ENCODE measurements around the gene ELF5. TPM values are rescaled to one million over a fixed set of nuclear protein-coding genes. Genes with fewer than 3 reads are reported as not detected.

ELF5 gene
- total RNA-seq, 1 donor from 2014 or later: not detected

- intact Hi-C loops (cut with micrococcal nuclease): no loop called here
These were observed 54.0 kb downstream of the ELF5 start for GRCh38 chr11:34459507-34460162.

GRCh38 chr11:34458525-34458924 is 55.1 kb downstream of the ELF5 start:
- intact Hi-C loops (cut with micrococcal nuclease): no loop called here

GRCh38 chr11:34457607-34458006 is 56.0 kb downstream of the ELF5 start:
- intact Hi-C loops (cut with micrococcal nuclease): no loop called here

GRCh38 chr11:34454308-34455032 is 59.1 kb downstream of the ELF5 start:
- intact Hi-C loops (cut with micrococcal nuclease): no loop called here

- intact Hi-C loops (cut with micrococcal nuclease): no loop called here
These were observed 62.5 kb downstream of the ELF5 start for GRCh38 chr11:34451053-34451452.

GRCh38 chr11:34449013-34449412 is 64.6 kb downstream of the ELF5 start:
- intact Hi-C loops (cut with micrococcal nuclease): no loop called here

- intact Hi-C loops (cut with micrococcal nuclease): no loop called here
These were observed 65.2 kb downstream of the ELF5 start for GRCh38 chr11:34448223-34448994.

- intact Hi-C loops (cut with micrococcal nuclease): no loop called here
These were observed 66.5 kb downstream of the ELF5 start for GRCh38 chr11:34447044-34447443.

- intact Hi-C loops (cut with micrococcal nuclease): no loop called here
These were observed 67.2 kb downstream of the ELF5 start for GRCh38 chr11:34446386-34446785.

GRCh38 chr11:34445956-34446355 is 67.6 kb downstream of the ELF5 start:
- intact Hi-C loops (cut with micrococcal nuclease): no loop called here

GRCh38 chr11:34444428-34444827 is 69.2 kb downstream of the ELF5 start:
- intact Hi-C loops (cut with micrococcal nuclease): no loop called here

- intact Hi-C loops (cut with micrococcal nuclease): no loop called here
These were observed 70.5 kb downstream of the ELF5 start for GRCh38 chr11:34443136-34443535.

GRCh38 chr11:34441814-34442213 is 71.8 kb downstream of the ELF5 start:
- intact Hi-C loops (cut with micrococcal nuclease): no loop called here

GRCh38 chr11:34439610-34440198 is 73.9 kb downstream of the ELF5 start:
- intact Hi-C loops (cut with micrococcal nuclease): loop anchor here (2.0 to 10.0 kb wide), 7 partner anchors 213 to 1857 kb away; partner anchors contain the start of genes CSTF3, EIF3M, HIPK3 and QSER1

- intact Hi-C loops (cut with micrococcal nuclease): loop anchor here (1.0 to 10.0 kb wide), 20 partner anchors 29 to 1856 kb away; partner anchors contain the start of genes ABTB2, APIP, C11orf91 and CAPRIN1
These were observed 74.8 kb downstream of the ELF5 start, which contains the start of gene CAT for GRCh38 chr11:34438529-34439507. Gene CAT (plus strand): TSS chr11:34438934. CDS start chr11:34439014, 80 bp downstream.

- intact Hi-C loops (cut with micrococcal nuclease): loop anchor here (1.0 to 10.0 kb wide), 20 partner anchors 31 to 1855 kb away; partner anchors contain the start of genes ABTB2, APIP, C11orf91 and CAPRIN1
These were observed 76.1 kb downstream of the ELF5 start for GRCh38 chr11:34437224-34438125.

- intact Hi-C loops (cut with micrococcal nuclease): loop anchor here (10.0 kb wide), 2 partner anchors 741 to 1539 kb away; partner anchors contain the start of gene QSER1
These were observed 79.7 kb downstream of the ELF5 start for GRCh38 chr11:34433899-34434298.

GRCh38 chr11:34432822-34433221 is 80.8 kb downstream of the ELF5 start:
- intact Hi-C loops (cut with micrococcal nuclease): loop anchor here (10.0 kb wide), 2 partner anchors 742 to 1538 kb away; partner anchors contain the start of gene QSER1

- intact Hi-C loops (cut with micrococcal nuclease): loop anchor here (10.0 kb wide), 2 partner anchors 743 to 1537 kb away; partner anchors contain the start of gene QSER1
These were observed 81.6 kb downstream of the ELF5 start for GRCh38 chr11:34431979-34432378.

All from T-helper 1 cell treated with Interleukin-12 subunit alpha and Interleukin-12 subunit beta and Interleukin-4 antibody, amounts not matched to agents 30 ng/mL and 1 ng/mL, for 36 hours (primary cell).